CD4-positive, alpha-beta T cell treated with Interleukin-10 for 1 hour (primary cell): Measurements from ENCODE around the gene KCNH6.

Experiments
- DNase-seq: peaks from one replicate; pipeline ENCODE4 v3.0.0-alpha.2; 2020

KCNH6 gene

DNA sequence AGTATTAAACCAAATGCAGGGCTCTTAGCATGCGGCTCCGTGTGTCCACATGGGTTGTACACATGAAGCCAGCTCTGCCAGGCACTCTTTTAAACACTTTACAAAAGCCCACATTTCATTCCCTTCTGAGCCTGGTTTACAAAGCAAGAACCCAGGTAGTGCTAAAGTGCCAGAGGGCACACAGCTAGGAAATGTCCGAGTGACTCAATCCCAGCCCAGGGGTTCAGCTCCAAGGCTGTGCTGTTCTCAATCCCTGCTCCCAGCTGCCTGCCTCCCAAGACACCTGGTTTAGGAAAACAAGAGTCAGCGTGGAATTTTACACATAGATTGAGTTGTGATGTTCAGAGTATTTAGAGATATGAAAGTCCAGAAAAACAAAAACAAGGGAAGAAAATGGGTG, 13.8 kb downstream of the KCNH6 start:
- no peak for DNase-seq

DNA sequence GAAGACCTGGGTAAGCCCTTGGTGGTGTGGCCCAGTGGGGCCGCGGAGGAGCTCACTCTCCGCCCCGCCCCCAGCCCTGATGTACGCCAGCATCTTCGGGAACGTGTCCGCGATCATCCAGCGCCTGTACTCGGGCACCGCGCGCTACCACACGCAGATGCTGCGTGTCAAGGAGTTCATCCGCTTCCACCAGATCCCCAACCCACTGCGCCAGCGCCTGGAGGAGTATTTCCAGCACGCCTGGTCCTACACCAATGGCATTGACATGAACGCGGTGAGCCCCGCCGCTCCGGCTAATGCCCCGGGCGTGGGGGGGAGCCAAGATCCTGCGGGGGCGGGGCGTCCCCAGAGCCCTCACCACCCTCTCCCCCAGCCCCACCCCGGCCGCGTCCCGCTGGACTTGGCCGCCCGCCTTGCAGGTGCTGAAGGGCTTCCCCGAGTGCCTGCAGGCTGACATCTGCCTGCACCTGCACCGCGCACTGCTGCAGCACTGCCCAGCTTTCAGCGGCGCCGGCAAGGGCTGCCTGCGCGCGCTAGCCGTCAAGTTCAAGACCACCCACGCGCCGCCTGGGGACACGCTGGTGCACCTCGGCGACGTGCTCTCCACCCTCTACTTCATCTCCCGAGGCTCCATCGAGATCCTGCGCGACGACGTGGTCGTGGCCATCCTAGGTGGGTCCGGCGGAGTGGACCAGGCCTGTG, 15.0 kb downstream of the KCNH6 start:
- no peak for DNase-seq

DNA sequence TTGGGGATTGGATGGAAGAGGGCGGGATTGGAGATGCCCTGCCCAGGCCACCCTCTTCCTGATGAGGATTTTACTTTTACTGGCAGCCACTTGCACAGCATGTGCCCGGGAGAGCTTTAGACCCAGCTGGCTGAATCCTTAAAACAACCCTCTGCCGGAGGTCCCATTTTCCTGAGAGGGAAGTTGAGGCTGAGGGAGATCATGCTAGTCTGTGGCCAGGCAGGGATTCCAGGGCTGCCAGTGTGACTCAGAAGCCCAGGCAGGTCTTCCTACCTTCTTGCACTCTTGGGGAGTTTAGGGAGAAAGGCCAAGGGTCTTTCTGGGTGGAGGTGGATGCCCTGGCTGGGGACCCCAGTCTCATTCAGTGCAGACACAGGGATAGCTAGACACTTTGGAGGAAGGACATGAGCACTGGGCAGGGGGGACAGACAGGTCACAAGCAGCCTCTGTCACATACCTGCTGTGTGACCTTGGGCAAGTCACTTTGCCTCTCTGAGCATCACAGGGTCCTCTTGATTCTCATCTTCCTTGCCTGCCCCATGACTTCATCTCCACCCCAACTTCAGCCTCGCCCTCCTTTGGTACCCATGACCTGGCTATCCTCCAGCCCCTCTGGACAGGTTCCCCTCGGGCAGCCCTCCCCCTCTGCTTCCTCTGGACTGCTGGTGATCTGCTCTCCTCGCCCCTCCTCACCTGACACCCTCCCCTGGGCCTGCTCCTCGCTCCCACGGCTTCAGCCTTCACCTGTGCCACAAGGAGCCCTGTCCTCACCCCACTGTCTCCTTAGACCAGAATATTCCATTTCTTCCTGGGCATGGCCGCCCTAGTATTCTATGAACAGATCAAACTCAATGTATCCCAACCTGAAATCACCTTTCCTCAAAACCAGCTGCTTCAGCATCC, 15.8 kb downstream of the KCNH6 start:
- DNase-seq = no peak

DNA sequence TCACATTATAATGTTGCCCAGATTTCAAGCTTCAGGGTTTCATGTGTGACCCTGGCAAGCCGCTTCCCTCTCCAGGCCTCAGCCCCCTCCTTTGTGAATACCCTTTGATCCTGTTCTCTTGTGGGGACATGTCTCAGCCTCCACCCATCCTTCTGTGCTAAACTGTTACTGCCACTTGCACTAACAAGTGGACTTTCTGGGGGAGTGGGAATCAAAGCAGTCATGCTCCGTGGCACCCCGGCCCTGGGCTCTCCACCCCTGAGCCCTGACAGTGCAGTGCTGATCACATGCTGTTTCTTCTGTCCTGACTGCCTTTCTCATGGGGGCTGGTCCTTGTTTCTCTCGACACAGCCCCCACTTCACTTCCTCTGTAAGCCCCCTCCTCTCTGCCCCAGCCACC, 17.4 kb downstream of the KCNH6 start:
- DNase-seq = no peak

DNA sequence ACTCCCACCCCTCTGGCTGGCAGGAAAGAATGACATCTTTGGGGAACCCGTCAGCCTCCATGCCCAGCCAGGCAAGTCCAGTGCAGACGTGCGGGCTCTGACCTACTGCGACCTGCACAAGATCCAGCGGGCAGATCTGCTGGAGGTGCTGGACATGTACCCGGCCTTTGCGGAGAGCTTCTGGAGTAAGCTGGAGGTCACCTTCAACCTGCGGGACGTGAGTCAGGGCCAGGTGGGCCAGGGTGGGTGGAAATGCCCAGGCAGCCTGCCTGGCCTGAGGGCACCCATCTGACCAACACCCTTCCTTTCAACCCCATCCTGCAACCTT, 19.0 kb downstream of the KCNH6 start:
- no peak for DNase-seq

DNA sequence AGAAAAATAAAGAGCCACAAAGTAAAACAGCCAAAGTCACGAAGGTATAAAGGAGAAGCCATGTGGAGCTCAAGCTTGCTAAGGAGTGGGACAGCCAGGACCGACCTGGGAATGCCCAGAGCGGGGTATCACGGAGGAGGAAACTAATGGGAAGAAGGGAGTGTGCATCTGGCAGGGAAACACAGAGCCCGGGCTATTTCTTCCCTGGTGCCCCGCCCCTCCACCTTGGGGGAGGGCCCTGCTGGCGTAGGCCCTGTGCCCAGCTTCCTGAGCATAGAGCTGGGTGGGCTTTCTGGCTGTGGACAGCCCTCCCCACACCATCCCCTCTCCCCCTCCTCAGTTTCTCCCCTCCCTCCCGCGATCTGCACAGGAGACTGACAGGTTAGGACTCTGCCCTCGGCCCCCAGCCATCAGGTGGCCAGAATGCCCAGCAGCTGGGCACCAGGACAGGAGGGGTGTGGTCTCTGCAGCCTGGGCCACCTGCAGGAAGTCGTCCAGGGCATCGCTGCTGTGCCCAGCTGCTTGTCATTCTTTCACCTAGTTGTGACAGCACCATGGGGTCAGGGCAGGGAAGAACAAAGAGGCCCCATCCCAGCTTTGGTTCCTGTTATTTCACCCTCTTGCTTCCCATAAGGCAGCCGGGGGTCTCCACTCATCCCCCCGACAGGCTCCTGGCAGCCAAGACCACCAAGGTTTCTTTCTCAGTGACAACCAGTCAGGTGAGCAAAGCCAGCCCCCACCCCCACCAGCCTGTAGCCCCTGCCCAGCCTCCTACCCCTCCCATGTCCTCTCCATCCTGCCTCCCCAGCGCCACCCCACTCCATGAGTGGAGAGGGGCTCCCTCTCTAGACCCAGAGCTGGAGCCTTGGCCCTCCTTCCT, 20.0 kb downstream of the KCNH6 start:
- DNase-seq = no peak

DNA sequence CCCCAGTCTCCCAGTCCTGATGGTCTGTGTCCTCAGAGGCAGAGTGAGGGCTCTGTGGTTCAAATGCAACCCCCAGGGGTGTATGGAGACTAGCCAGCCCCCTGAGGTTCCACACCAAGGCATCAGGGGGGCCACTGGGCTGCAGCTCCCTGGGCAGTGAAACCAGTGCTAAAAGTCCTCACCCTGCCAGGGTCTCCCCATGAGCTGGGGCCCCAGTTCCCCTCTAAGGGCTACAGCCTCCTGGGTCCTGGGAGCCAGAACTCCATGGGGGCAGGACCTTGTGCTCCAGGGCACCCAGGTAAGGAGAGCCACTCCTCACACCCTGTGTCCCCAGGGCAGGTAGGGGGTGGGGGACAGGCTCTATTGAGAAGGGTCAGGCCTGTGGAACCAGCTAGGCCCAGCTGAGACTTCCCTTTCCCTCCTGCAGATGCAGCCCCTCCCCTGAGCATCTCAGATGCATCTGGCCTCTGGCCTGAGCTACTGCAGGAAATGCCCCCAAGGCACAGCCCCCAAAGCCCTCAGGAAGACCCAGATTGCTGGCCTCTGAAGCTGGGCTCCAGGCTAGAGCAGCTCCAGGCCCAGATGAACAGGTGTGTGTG, 20.8 kb downstream of the KCNH6 start:
- DNase-seq = no peak

DNA sequence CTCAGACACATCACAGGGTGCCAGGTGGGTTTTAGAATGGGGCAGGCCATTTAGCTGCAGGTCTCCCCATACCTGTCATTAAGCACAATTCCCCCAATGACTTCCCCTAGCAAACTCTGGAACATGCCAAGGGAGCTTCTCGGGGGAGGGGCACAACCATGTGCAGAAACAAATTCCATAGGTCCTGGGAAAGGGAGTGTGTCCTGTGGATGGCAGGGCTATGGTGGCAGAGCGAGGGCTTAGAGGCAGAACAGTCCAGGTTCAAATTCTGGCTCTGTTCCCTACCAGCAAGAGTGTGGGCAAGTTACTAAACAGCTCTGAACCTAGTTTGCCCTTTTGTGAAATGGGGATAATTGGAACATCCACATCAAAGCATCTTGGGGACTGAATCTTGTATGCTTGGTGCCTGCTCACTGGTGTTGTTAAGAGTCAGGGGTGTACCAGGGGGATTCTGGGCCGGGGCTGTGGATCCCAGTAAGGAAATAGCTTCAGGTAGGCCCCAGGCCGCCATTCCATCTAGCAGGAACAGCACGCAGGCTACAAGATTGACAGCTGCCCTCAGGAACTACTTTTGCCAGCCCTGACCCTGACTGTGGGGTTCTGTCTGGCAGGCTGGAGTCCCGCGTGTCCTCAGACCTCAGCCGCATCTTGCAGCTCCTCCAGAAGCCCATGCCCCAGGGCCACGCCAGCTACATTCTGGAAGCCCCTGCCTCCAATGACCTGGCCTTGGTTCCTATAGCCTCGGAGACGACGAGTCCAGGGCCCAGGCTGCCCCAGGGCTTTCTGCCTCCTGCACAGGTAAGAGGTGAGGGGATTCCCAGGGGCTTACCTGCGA, 21.5 kb downstream of the KCNH6 start:
- no peak for DNase-seq

DNA sequence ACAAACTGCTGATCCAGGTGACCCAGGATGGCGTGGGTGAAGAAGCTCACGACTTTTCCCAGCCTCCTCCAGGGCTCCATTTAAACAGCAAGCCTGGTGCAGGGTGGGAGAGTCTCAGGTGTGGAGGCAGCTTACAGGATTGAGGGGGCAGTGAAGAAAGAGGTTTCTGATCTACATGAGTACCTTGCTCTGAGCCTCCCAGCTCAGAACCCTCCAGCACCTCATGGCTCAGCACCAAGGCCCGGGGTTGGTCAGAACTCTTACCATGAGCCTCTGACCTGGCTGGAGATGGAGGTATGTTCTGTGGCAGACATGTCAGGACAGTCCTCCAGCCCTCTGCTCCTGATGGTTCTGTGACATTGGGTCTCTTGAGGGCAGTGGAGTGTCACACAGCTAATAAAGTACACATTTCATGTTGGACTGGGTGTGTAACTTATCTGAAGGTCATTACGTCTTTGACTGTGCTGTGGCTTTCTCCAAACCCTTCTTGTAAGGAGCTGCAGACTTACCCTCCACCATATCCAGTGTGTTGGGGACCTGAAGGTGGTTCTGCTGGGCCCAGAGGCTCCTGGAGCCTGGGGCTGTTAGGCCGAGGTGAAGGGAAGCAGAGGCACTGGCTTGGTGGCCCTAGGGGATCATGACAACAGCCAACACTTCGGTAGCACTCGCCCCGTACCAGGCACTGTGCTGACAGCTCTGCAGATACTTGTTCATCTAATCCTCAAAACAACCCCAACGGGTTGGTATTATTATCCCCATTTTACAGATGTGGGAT, 23.3 kb downstream of the KCNH6 start:
- DNase-seq = no peak

DNA sequence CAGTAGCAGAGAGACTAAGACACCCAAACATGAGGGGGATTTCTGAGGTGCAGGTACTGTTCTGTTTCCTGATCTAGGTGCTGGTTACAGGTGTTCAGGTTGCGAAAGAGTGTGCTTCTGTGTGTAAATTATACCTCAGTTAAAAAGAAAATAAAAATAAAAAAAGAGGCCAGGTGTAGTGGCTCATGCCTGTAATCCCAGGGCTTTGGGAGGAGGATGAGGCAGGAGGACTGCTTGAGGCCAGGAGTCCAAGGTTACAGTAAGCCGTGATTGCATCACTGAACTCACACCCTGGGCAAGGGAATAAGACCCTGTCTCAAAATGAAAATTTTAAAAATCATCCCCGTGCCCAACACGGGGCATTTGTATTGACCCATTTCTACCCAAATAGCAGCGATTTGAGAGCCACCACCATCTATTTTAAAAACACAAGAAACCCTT, 23.9 kb downstream of the KCNH6 start:
- no peak for DNase-seq

DNA sequence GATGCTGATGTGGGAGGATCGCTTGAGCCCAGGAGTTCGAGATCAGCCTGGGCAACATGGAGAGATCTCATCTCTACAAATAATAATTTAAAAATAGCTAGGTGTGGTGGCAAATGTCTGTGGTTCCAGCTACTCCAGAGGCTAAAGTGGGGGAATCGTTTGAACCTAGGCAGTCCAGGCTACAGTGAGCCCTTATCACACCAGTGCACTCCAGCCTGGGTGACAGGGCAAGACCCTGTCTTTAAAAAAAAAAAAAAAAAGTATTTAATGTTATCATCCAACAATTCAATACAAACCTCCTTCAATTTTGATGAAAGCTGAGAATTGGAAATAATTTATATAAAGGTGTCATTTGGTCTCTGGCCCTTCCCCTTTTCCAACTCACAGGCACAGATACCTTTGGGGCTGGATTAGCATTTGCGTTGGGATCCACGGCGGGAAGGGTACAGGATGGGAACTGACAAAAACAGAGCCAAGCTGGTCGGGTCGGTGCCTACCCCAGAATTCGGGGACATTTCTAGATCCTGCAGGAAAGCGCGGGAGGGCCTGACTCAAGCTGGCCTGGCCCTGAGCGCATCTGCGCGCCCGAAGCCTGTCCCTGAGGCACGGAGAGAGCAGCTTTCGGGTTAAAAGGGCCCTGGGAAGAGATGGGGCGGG, 26.3 kb downstream of the KCNH6 start:
- DNase-seq = no peak

DNA sequence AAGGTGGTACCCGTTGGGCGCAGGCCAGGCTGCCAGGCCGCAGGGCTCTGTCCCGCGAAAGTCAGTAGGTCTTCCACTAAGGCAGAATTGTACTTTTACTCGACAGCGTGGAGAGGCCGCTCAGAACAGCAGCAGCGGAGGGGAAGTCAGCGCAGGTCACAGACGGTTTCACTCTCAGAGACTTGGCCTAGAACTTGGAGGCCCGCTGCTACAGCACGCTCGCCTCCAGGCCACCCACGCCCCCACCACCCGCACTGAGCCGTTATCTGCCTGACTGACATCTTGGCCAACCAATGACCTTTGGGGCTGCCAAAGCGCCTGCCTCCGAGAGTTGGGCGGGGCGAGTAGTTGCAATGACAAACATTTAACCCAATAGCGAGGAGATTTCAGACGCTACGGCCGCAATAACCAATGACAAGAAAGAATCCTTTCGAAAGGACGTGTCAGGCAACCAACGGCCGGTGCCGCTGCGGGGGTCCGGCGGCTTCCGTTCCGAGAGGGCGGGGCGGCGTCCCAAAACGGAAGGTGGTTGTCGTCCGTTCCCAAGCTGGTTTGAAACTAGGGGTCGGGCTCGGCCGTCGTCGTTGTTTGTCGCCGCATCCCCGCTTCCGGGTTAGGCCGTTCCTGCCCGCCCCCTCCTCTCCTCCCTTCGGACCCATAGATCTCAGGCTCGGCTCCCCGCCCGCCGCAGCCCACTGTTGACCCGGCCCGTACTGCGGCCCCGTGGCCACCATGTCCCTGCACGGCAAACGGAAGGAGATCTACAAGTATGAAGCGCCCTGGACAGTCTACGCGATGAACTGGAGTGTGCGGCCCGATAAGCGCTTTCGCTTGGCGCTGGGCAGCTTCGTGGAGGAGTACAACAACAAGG, 27.0 kb downstream of the KCNH6 start, which contains the start of gene DCAF7:
DCAF7 (plus strand) TSS at position 532 of the 871 bp plus-strand sequence; CDS start at position 733, 201 bp downstream.
- DNase-seq = peak; percentile 100

DNA sequence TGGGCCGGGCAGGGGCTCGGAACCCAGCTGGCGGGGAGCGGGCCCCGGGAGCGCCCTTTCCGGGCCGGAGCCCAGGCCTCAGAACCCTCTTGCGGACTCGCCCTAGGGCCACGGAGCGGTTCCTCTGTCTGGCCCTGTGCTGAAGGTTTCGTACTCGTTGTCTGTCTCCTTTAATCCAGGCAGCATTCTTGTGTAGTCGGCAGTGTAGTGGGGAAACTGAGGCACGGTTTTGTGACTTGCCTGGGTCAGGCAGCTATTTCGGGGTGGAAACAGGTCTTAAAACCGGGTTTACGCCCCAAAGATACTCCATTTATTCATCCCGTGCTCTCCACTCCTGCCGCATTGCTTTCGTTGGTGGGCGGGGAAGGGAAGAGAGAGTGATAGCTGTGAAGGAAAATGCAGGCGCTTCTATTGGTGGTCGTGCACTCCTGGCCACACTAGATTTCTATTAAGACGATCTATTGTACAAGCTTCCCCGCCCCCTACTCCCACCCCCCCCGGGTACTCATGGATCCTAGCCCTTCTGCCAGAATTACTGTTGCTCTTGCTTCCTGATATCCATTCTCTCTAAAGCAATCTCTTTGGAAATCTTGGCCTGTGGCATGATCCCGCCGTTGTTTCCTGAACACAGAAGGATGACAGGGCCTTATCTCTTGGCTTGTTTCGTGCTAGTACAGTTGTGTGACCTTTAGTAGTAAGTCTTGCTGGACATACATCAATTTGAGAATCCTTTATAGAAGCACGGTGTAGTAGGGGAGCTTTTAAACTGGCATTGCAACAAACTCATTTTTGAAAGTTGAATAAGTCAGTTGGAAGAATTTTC, 27.9 kb downstream of the KCNH6 start:
- DNase-seq = peak; percentile 9

DNA sequence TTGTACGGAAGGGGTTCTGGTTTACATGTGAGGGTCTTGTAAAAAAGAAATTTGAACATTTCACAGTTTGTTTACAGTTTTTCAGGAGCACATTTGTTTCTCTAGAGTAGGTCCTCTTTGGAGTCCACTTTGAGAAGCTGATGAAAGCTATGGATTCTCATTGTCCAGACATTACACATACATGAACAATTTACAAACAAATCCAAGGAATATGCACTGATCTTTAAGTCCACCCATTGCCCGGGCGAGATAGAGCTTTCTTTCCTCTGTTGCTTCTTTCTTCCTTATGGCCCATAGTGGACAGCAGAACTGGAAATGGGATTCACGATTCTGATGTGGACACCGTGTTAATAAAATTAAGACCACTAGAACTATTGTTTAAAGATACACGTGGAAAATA, 29.1 kb downstream of the KCNH6 start:
- DNase-seq = no peak

DNA sequence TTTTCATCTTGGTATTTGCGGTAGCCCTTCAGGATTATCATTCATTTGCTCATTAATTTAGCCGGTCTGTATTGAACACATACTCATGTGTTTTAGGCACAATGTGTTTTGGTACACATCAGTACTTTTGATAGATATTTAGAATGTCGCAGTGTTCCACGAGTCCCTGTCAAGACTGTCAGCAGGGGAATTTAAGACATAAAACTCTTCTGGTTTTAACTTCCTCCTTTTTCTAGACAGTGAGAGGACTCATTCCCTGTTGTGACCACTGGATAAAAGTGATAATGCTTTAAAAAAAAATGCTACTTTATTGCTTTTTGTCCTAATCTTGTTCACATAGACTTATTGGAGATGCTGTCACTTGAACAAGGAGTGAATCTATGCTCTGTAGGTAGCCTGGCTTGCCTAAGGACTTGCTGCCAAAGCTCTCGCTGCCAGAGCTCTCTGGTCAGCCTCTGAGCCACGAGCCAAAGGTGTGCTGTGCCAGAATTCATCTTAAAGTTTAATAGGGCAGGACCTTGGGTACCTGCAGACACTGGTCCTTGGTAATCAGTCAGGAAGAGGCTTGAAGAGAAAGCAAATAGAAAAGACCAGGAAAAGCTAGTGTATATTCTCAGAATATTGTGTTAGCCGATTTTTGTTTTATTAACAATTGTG, 32.5 kb downstream of the KCNH6 start:
- no peak for DNase-seq

DNA sequence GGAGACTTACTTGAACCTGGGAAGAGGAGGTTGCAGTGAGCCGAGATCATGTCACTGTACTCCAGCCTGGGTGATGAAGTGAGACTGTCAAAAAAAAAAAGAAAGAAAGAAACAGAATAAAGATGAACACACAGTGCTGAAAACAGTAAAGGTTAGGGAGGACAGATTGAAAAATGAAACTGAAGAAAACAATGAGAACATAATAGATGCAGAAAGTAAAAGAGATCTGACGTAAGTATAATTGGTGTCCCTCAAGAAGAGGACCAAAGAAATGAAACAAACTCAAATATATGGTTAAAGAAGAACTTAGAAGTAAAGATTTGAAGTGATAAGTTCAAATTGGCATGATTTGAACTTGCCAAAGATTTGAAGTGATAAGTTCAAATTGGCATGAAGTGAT, 34.3 kb downstream of the KCNH6 start:
- DNase-seq = no peak

DNA sequence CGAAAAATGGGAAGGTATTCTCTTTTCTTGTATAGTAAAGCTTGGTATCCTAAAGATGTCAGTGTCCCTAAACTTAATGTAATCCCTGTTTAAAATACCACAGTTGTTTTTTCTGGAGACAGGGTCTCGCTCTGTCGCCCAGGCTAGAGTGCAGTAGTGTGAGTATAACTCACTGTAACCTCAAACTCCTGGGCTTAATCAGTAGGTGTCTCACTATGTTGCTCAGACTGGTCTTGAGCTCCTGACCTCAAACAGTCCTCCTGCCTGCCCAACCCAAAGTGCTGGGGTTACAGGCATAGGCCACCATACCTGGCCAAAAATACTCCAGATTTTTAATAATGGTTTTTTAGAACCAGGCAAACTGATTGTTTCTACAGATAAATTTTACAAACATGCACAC, 35.3 kb downstream of the KCNH6 start:
- no peak for DNase-seq

DNA sequence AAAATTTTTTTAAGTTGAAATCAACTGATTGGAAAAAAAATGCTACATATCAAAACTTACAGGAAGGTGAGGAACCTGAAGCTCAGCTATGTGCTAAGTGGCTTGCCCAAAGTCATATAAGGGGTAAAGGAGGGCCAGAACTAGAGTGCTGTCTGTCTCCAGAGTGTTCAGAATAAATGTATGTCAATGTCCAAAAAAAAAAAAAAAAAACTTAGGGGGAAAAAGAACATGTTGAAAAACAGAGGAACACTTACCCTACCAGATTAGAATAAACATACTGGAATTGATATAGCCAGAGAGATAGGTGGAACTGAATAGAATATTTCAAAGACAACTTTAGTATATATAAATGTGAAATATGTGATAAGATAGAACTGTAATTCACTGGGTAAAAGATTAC, 38.7 kb downstream of the KCNH6 start:
- DNase-seq = no peak
